GM19395 (cell line): ENCODE data around the gene HNF4A.
A peak's percentile ranks its signal among the peaks of the same experiment; 100 is the strongest.
"Not testable (repeated sequence)": the region's sequence is repeated elsewhere in the genome, so short reads cannot be mapped to it uniquely, and the experiment has no call there.

Source experiments
- ATAC-seq: cut with Tn5 transposase; IDR thresholded peaks from one replicate; pipeline ENCODE4 v1.9.1; 2021; ENCODE audit warnings: mild to moderate bottlenecking, moderate library complexity; ENCODE audit not compliant: unreplicated experiment

Gene HNF4A

DNA sequence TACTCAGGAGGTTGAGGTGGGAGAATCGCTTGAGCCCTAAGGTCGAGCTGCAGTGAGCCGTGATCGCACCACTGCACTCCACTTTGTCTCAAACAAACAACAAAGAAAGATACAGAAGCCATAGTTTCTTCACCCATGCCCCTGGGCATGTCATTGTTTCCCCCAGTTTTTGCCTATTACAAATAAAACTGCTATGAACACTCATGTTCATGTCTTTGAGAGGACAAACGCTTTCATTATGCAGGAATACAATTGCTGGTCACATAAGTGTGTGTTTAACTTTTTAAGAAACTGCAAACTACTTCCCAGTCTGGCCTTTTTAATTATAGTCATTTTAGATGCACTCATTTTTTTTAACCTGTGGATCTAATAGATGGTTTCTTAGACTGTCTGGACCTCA, 108.0 kb downstream of the HNF4A start:
- ATAC-seq, result no peak

DNA sequence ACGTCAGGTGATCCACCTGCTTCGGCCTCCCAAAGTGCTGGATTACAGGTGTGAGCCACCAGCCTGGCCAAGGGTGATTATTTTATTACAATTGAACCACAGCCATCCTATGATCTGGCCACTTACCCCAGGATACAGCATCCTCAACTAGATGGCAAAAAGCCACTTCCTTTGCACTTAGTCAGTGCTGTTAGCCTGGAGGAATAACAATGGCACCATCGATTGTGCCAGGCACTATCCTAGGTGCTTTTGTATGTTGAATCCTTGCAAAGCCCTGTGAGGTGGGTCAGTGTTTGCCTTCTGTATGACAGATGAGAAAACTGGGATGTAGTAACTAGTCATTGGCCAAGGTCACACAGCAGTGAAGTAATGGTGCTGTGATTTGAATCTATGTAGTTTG, 109.0 kb downstream of the HNF4A start:
- ATAC-seq, result no peak

- no peak for ATAC-seq
Measured at GRCh38 chr20:44465001-44465560, 109.6 kb downstream of the HNF4A start.

DNA sequence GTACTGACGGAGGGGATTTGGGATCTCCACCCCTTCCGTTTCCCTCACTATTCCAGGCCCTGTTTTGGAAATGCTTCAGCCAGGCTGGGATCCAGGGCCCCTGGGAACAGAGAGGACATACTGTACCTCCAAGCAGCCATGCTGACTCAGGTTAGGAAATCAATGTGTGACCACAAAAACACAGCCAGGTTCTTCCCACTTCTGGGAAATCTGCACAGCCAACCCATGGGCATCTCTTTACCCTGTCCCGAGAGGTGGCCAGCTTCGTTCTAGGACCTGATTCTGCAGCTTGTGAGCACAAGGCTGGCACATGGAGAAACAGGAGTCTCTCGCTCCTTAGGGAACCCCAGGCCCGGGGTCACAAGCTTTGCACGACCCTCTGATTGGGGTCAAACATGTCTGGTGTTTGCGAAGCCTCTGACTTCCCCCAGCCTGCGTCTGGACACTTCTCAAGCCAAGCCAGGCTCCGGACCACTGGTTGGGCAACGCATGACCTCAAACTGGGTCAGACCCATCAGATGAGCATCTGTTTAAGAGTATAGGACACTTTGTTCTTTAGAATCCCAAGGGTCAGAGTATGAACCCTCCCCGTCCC, 111.9 kb downstream of the HNF4A start:
- ATAC-seq, result no peak

DNA sequence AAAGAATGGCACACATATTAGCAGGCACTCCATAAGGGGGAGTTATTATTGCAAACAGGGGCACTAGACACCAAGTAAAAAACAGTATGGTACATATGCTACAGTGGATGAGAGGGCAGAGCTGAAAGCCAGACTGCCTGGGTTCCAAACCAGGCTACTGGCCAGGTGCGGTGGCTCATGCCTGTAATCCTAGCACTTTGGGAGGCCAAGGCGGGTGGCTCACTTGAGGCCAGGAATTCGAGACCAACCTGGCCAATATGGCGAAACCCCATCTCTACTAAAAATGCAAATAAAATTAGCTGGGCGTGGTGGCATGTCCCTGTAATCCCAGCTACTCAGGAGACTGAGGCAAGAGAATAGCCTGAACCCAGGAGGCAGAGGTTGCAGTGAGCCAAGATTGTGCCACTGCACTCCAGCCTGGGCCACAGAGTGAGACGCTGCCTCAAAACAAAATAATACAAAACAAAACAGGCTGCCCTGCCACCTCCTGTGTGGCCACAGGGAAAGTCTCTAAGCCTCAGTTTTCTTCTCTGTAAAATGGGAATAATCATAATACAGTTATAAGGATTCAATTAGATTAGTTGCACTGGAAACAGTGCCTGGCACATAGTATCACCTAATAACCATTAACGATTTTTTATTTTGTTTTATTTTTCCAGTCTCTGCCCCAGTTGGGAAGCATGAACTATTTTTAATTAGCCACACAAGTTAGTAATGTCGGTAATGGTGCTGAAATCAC, 112.7 kb downstream of the HNF4A start:
- no peak for ATAC-seq

DNA sequence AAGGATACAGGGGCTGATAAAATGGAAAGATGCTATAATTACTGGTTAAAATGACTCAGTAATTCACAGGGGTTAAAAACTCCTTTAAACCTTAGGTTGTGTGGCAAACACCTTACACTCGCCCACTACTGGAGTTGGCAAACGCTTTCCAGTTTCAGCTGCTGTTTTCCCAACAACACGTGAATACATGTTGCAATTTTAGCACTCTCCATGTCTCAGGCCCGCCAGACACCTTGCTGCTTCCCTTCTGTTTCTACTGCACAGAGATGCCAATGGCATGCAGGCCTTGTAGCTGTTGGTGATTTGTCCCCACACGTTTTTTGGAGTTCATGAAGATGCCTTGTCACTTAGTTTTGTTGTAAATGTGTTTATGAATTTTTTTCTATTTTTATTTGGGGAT, 114.8 kb downstream of the HNF4A start:
- ATAC-seq, result no peak

DNA sequence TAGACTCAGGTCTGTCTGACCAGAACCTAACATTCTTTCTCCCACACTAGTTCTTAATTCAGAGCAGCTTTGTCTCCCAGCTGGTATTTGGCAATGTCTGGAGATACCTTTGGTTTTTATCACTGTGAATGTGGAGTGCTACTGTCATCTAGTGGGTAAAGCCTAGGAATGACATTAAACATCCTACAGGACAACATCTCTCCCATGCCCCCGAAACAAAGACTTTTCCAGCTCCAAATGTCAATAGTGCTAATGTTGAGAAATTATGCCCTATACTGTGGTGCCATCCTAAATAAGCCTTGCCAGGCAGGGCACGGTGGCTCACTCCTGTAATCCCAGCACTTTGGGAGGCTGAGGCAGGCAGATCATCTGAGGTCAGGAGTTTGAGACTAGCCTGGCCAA, 116.0 kb downstream of the HNF4A start:
- ATAC-seq, result no peak

- ATAC-seq, result not testable (repeated sequence)
Measured at GRCh38 chr20:44472283-44472682, 116.8 kb downstream of the HNF4A start.

DNA sequence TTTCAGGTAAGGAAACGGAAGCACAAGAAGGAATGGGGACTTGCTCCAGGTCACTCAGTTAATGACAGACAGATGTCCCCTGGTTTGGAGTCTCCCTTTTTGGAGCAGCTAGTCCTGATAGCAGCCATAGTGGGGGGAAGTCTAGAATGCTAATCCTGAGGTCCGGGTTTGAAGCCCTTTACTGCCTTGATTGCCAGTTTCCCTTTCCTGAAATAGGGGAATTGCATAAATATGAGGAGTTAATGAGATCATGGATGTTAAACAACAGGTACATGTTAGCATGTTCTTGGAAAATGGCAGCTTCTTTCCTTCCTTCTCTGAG, 119.8 kb downstream of the HNF4A start:
- no peak for ATAC-seq

- peak; percentile 85 for ATAC-seq
Measured at GRCh38 chr20:44475694-44476560, 120.4 kb downstream of the HNF4A start, which contains the start of gene TTPAL. TTPAL (plus strand) TSS chr20:44475874; CDS start chr20:44480000, 4,126 bp downstream.

DNA sequence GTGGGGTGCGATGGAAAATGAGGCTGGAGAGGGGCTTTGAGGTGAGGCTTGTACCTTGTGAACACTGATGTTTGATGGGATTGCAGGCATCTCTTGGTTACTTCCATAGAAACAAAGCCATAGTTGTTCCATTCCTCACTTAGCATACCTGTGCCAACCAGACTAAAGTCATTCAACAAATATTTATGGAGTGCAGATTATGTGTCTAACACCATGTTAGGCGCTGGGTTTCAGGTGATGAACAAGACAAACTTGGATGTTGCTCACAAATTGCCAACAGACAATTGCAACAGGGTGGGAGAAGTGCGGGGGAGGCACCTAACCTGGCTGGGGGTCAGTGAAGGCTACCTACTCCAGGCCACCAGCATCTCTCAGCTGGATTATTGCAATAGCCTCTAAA, 121.7 kb downstream of the HNF4A start:
- no peak for ATAC-seq

- no peak for ATAC-seq
Measured at GRCh38 chr20:44478206-44478605, 122.7 kb downstream of the HNF4A start.

- no peak for ATAC-seq
Measured at GRCh38 chr20:44479643-44480042, 124.1 kb downstream of the HNF4A start.

GRCh38 chr20:44480097-44480496, 124.6 kb downstream of the HNF4A start:
- no peak for ATAC-seq

GRCh38 chr20:44481719-44482416, 126.4 kb downstream of the HNF4A start:
- ATAC-seq, result no peak

DNA sequence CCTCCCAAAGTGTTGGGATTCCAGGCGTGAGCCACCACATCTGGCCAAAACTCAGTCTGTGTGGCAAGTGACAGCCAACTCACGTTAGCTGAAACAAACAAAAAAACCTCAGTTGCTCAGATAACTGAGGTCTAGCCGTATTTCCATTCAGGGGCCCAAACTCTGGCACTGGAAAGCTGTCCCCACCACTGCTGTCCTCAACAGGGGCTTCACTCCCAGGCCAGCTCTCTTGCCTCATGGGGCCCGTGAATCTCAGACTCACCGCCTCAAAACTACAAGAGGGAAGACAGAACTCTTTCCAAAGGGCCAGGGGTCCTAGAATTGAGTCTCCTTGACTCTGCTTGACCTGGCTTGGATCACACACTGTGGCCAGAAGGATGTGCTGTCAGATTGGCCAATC, 127.6 kb downstream of the HNF4A start:
- no peak for ATAC-seq
